ENCODE results near the gene COG5.

The COG5 gene

GRCh38 chr7:107534139-107534538 lies 29.6 kb downstream of the COG5 start:
- H3K36me3 ChIP-seq (ENCODE audit: insufficient read depth, low read length) = peaks cover 5% of the 10 kb centered on the region; the same call in 1 of the 2 replicates
- no peaks in the 10 kb centered on the region for H3K9me3 ChIP-seq (ENCODE audit: insufficient read depth, low read depth, low read length)
- no peak overlapping the region for H3K4me2 ChIP-seq (ENCODE audit: low read depth, low read length, poor library complexity, severe bottlenecking)
- no peaks in the 10 kb centered on the region for H3K27me3 ChIP-seq (ENCODE audit: insufficient read depth, low read length, poor library complexity, severe bottlenecking)
- H3K4me1 ChIP-seq (ENCODE audit: insufficient read depth, low read length, poor library complexity, severe bottlenecking) = no peaks in the 10 kb centered on the region
- no peak overlapping the region for H2AFZ ChIP-seq (ENCODE audit: low read length)
- no peak overlapping the region for H3K4me3 ChIP-seq (ENCODE audit: low read length, poor library complexity, severe bottlenecking)
- no peak overlapping the region for H3K9ac ChIP-seq (ENCODE audit: low read depth, low read length, poor library complexity, severe bottlenecking)
- peaks cover 7% of the 10 kb centered on the region; the same call in 1 of the 2 replicates for H3K79me2 ChIP-seq (ENCODE audit: insufficient read depth, low read length)
- TF ChIP-seq EZH2phosphoT487 (IDR thresholded peaks at IDR 0.05; ENCODE audit: borderline replicate concordance) (no peak), CTCF (conservative IDR thresholded peaks at IDR 0.05; ENCODE audit: low read length) (no peak)
- no peaks in the 10 kb centered on the region for H3K9me2 ChIP-seq (replicated peaks; ENCODE audit: low read depth, low read length)
- H4K20me1 ChIP-seq (ENCODE audit: insufficient read depth, low read length, poor library complexity, severe bottlenecking) = peaks cover 3% of the 10 kb centered on the region
- no peaks in the 10 kb centered on the region for H3F3A ChIP-seq (ENCODE audit: low read depth)

GRCh38 chr7:107530751-107531150 lies 33.0 kb downstream of the COG5 start:
- Histone ChIP-seq H3K27me3 (ENCODE audit: insufficient read depth, low read length, poor library complexity, severe bottlenecking) (no peaks in the 10 kb centered on the region), H3K4me2 (ENCODE audit: low read depth, low read length, poor library complexity, severe bottlenecking) (no peak overlapping the region), H3K9me2 (replicated peaks; ENCODE audit: low read depth, low read length) (no peaks in the 10 kb centered on the region), H3K9me3 (ENCODE audit: insufficient read depth, low read depth, low read length) (no peaks in the 10 kb centered on the region), H4K20me1 (ENCODE audit: insufficient read depth, low read length, poor library complexity, severe bottlenecking) (peaks cover 3% of the 10 kb centered on the region), H3K79me2 (ENCODE audit: insufficient read depth, low read length) (no peaks in the 10 kb centered on the region; the same call in 1 of the 2 replicates), H2AFZ (ENCODE audit: low read length) (no peak overlapping the region), H3K4me1 (ENCODE audit: insufficient read depth, low read length, poor library complexity, severe bottlenecking) (no peaks in the 10 kb centered on the region), H3K9ac (ENCODE audit: low read depth, low read length, poor library complexity, severe bottlenecking) (no peak overlapping the region), H3K4me3 (ENCODE audit: low read length, poor library complexity, severe bottlenecking) (no peak overlapping the region), H3K36me3 (ENCODE audit: insufficient read depth, low read length) (peaks cover 7% of the 10 kb centered on the region; the same call in 1 of the 2 replicates), H3F3A (ENCODE audit: low read depth) (no peaks in the 10 kb centered on the region)
- TF ChIP-seq CTCF (conservative IDR thresholded peaks at IDR 0.05; ENCODE audit: low read length) (no peak), EZH2phosphoT487 (IDR thresholded peaks at IDR 0.05; ENCODE audit: borderline replicate concordance) (no peak)

GRCh38 chr7:107528461-107528860 lies 35.3 kb downstream of the COG5 start:
- Histone ChIP-seq H3K9me2 (replicated peaks; ENCODE audit: low read depth, low read length) (no peaks in the 10 kb centered on the region), H3K4me3 (ENCODE audit: low read length, poor library complexity, severe bottlenecking) (no peak overlapping the region), H4K20me1 (ENCODE audit: insufficient read depth, low read length, poor library complexity, severe bottlenecking) (peaks cover 3% of the 10 kb centered on the region), H3K79me2 (ENCODE audit: insufficient read depth, low read length) (no peaks in the 10 kb centered on the region), H3K9me3 (ENCODE audit: insufficient read depth, low read depth, low read length) (no peaks in the 10 kb centered on the region), H3K4me2 (ENCODE audit: low read depth, low read length, poor library complexity, severe bottlenecking) (no peak overlapping the region), H2AFZ (ENCODE audit: low read length) (no peak overlapping the region), H3K36me3 (ENCODE audit: insufficient read depth, low read length) (peaks cover 25% of the 10 kb centered on the region; the same call in 1 of the 2 replicates), H3K27me3 (ENCODE audit: insufficient read depth, low read length, poor library complexity, severe bottlenecking) (no peaks in the 10 kb centered on the region), H3K9ac (ENCODE audit: low read depth, low read length, poor library complexity, severe bottlenecking) (no peak overlapping the region), H3F3A (ENCODE audit: low read depth) (no peaks in the 10 kb centered on the region), H3K4me1 (ENCODE audit: insufficient read depth, low read length, poor library complexity, severe bottlenecking) (no peaks in the 10 kb centered on the region)
- TF ChIP-seq CTCF (conservative IDR thresholded peaks at IDR 0.05; ENCODE audit: low read length) (no peak), EZH2phosphoT487 (IDR thresholded peaks at IDR 0.05; ENCODE audit: borderline replicate concordance) (no peak)

All from Loucy (cell line).